ENCODE measurements around the gene KIAA0319L.

KIAA0319L gene

DNA sequence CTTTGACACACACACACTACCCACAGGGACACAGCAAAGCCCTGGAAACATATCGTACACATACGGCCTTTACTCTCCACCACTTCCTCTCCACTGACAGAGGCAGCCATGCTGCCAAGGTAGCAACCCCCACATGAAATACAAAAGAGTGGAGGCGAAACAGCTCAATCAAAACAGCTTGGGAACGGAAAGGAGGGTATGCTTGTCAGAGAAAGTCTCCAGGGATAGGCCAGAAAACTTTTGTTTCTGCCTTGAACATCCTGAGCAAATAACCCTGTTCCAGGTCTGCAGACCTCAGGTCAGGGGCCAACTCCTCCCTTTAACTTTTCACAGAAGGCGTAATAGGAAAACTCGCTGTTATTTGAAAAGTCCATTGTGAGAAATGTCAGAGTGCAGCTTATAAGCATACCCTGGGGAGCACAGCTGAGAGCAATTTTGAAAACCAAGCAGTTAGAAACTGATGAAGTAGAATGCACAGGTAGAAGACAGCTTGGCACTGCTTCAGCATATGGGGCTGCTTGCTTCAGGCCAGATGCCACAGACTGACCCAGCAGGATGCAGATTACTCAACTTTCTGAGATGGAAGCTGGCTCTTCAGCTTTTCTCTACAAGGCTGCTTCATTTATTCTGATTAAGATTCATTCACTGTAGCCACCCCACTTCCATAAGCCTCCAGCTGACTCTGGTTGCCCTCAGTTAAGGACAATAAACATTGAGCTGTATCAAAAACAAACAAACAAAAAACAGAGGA, 18.0 kb downstream of the KIAA0319L start:
- DNase-seq (ENCODE audit: low read depth in 3 of 3, low spot score in 1 of 3): no peak

DNA sequence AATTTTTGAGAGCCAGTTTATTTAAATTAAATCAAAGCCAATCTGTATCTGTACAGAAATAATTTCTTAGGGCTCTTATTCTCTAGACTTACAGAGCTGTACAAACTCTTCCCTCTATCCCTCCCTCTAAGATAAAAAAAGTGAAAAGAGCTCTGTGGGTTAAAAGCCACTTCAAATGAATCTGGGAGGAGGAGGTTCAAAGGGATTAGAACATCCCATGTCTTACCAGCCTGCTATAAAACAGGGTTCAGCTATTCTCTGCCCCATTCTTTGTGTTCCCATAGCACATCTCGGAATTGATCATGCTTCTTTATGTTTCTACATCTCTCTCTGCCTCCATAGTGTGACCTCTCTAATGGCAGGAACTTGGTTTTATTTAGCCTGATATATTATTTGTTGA, 19.4 kb downstream of the KIAA0319L start:
- no peak for DNase-seq (ENCODE audit: low read depth in 3 of 3, low spot score in 1 of 3)

DNA sequence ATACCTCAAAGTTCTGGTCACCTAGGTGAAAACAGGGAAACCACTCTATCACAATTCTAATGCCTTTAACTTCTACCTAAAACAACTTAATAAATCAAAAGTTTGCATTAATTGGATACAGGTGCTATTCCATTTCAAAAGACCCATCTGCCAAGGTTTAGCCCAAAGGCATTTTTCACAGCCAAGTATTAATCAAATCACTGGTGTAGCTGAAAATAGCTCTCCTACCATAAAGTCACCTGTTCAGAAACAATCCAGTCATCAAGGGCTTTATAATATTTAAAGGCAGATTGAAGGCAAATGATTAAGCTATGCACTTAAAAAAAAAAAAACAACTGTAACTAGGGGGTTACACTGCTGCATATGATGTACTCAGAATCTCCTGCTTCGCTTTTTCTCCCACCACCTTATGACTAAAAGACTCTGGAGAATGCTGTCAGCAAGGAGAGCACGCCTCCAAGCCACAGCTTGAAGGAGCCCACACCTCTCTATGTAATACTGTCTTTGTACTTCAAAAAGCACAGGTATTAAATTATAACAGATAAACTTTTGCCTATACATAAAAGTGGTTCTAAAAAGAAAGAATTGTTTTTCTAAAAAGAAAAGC, 20.5 kb downstream of the KIAA0319L start:
- DNase-seq (ENCODE audit: low read depth in 3 of 3, low spot score in 1 of 3): no peak

DNA sequence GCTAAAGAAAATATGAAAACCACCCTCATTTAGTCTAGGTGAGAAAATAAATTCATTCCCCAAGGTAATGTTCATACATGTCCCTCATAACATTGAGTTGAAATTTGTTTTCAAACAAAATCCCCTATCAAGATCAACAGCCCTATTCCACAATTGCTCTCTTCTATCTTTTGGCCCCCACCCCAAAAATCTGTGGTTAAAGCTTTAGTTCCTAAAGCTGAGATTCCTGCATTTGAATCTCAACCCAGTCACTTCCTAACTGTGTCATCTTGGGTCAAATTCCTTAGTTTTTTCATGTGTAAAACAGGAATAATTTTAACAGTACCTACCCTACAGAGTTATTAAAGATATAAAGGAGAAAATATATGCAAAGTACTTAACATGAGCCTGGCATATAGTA, 22.0 kb downstream of the KIAA0319L start:
- DNase-seq (ENCODE audit: low read depth in 3 of 3, low spot score in 1 of 3): no peak

DNA sequence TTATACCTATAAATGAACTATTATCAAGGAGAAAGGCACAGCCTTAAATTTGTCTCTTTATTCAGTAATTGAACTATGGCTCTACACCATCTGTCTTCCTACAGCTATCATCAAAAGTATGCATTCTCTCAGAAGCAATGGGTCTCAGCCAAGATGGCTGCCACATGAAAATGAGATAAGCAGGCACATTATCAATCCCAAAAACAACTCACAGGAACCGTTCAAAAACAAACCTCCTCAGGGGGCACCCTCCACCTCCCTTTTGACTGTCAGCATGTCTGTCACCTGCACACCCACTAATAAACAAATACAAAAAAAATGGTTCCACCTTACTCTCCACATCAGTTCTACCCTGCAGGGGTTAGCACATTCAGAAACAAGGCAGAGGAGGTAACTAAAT, 23.6 kb downstream of the KIAA0319L start:
- DNase-seq (ENCODE audit: low read depth in 3 of 3, low spot score in 1 of 3): no peak

DNA sequence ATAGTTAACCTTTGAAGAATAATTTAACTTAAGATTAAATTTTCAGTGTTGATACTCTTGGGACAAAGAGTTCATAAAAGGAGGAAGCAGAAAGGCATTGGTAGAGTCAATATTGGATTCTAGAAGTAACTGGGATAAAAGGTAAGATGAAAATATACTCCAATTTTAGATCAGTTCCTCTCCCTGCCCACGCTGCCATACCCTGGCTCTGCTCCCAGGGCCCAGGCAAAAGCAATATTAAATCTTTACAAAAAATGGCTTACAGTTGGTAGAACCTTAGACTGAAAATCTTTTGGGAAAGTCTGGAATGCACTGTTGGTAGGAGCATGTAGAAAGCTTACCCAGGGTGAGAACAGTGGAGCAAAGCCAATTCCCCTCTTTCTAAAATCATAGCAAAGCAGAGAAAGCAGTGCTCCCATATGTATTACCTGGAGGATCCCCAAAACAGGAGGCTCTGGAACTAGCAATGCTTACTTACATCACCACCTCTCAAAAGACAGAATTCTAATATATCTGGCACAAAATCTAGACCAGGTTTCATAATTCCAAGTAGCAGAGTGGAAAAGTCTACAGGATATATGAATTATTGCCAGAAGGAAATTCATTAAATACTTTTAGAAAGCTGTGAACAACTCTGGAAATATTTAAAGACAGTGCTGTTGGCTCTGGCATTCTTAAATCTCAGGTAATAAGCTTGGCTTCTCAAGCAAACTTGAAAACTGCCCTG, 24.5 kb downstream of the KIAA0319L start:
- DNase-seq (ENCODE audit: low read depth in 3 of 3, low spot score in 1 of 3): no peak

DNA sequence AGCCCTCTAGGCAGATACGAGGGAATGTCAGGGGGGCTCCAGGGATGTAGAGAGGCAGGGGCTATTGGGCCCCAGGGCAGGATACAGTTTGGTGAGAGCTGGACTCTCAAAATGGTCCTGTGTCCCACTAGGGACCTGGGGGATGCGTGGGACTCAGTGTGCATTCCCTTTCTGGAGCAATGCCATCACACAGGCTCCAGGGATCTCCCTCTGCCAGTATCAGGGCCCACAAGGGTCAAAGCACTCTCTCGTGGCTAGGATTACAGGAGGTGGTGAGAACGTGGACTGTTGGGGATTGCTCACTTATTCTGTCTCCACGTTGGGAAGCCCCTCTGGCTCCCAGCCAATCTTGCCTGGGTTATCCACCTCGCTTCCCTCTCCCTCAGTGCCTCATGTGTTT, 25.8 kb downstream of the KIAA0319L start:
- no peak for DNase-seq (ENCODE audit: low read depth in 3 of 3, low spot score in 1 of 3)

DNA sequence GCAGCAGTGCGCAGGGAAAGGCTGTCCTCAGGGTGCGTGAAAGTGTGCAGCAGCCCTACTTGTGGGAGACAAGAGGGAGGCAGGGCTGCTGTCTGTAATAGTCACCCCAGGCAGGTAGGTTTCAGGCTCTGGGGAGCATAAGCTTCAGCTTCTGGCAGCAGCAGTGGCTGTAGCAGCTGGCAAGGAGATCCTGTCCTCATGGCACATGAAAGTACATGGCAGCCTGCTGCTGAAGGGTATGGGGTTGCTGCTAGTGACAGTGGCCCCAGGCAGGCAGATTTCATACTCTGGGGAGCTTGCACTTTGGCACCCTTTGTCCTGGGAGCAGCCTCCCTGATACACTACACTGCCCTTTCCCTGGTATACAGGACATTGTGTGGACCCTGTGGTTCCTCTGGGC, 26.3 kb downstream of the KIAA0319L start:
- no peak for DNase-seq (ENCODE audit: low read depth in 3 of 3, low spot score in 1 of 3)

DNA sequence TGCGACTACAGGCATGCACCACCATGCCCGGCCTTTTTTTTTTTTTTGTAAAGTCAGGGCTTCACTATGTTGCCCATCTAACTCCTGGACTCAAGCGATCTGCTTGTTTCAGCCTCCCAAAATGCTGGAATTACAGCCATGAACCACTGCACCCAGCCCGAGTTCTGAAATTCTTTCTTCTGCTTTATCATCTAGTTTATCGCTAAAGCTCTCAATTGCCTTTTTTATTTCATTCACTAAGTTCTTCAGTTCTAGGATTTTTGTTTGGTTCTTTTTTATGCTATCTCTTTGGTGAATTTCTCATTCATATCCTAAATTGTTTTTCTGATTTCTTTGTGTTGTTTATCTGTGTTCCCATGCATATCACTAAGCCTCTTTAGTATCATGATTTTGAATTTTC, 27.0 kb downstream of the KIAA0319L start:
- no peak for DNase-seq (ENCODE audit: low read depth in 3 of 3, low spot score in 1 of 3)

DNA sequence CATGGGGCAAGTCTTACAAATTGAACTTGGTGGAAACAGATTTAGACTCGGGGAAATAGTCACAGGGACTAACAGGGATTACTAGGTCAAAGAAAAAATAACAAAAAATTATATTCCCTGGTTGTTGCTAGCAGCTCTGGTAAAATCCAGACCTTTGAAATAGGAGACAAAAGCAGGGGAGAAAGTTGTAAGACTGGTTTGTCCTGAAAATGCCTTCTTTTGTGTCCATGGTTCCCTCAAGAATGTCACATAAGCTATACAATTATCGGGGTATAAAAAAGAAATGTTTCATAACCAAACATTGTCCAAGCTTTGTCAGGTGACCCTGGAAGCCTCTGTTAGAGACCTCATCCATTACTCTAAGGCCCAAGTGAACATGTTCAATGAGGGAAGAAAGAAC, 33.1 kb downstream of the KIAA0319L start:
- DNase-seq (ENCODE audit: low read depth in 3 of 3, low spot score in 1 of 3): no peak

DNA sequence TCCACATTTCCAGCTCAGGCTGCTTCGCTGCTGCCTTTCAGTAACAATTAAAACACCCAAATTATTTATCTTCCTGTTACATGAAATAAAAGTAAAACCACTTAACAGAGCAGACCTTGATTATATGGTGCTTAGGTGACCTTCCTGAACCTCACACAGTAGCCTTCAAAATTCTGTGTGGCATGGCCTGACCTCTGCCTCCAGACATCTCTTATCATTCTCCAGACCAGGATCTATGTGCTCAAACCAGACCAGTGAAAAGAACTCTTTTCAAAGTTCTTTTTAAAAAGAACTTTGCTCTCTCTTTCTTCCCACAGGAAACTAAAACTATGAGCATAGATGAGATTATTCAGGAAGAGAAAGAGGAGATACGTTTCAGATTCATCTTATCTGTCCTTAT, 37.8 kb downstream of the KIAA0319L start:
- no peak for DNase-seq (ENCODE audit: low read depth in 3 of 3, low spot score in 1 of 3)

DNA sequence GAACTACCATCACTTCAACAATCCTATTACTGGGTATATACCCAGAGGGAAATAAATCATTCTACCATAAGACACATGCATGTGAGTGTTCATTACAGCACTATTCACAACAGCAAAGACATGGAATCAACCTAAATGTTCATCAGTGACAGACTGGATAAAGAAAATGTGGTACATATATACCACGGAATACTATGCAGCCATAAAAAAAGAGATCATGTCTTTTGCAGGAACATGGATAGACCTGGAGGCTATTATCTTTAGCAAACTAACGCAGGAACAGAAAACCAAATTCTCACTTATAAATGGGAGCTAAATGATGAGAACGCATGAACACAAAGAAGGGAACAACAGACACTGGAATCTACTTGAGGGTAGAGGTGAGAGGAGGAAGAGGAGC, 39.0 kb downstream of the KIAA0319L start:
- no peak for DNase-seq (ENCODE audit: low read depth in 3 of 3, low spot score in 1 of 3)

DNA sequence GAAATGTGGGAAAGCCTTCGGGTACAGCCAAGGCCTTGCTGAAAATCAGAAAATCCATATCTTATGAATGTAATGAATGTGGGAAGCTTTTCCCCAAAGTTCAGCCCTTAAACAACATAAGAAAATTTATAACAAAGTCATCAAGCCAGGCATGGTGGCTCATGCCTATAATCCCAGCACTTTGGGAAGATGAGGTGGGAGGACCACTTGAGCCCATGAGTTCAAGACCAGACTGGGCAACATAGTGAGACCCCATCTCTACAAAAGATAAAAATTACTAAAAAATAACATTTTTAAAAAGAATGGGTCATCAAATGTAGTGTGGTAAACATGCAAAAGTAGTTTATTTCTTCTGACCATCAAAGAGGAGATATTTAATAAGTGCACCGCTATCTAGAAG, 45.9 kb downstream of the KIAA0319L start:
- DNase-seq (ENCODE audit: low read depth in 3 of 3, low spot score in 1 of 3): no peak

DNA sequence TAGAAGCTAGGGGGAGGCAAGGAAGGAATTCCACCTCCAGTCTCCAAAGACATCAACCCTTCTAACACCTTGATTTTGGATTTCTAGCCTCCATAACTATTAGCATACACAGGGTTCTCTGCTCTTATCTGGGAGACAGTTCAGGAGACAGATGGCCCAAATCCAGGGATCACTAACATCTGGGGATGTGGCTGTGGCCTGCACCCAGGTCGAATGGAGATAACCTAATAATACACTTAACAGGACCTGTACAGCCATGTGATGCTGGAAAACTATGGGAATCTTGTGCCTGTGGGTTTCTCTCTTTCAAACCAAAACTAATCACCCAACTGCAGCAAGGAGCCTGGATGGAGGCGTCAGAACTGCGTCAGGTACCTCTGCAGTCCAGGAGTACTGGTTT, 47.6 kb downstream of the KIAA0319L start:
- no peak for DNase-seq (ENCODE audit: low read depth in 3 of 3, low spot score in 1 of 3)

DNA sequence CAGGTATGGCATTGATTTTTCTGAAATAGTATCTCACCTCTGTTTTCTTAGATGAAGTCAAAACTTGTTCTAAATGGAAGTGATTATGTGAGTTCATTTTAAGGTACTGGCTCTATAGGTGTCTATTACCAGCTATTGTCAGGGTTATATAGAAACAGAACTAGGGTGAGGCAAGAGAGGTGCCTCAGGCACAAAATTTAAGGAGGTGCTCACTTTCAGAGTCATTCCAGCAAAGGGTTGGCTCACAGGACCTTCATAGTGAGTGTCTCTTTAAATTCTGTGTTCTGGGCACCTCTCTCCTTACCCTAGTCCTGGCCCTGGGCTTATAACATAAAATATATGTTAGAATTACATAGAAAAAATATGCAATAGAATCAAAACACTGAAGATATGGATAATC, 49.3 kb downstream of the KIAA0319L start:
- DNase-seq (ENCODE audit: low read depth in 3 of 3, low spot score in 1 of 3): no peak

DNA sequence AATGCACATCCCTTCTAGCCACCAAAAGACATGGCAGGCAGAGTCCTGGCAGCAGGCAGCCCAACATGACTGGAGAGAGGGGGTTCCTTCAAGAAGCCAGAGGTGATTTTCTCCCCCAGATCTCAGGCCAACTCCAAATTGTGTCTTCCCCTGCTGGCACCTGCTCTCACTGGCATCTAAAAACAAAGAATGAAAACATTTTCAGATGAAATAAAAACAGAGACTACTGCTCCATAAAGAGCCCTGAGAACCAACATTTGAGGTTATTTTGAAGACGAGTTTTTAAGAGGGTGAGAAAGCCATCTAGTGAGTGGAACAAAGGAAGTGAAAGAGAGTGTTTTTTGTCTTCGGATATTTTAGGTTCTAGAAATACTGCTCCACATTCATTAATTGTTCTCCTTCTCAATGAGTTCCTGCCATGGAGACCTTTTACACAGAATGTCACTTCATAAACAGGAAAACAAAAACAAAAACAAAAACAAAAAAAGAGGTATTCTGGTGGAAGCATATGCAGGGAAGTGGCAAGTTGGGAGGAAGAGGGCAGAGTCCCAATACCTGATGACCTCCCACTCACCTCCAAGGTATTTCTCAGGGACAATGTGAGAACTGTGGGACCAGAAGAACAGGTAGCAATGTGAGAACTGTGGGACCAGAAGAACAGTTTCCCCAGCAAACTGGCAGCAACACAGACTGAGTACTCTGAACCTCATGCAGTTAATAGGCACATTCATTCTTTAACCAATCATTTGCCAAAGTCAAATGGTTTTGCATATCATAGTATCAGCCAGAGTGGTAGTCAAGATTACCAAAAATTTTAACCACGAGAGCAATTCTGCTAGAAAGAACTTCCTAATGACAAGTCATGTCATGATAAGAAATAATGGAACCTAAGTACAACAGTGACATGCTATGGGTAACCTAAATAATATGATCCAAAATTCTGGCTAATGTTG, 50.0 kb downstream of the KIAA0319L start:
- DNase-seq (ENCODE audit: low read depth in 3 of 3, low spot score in 1 of 3): no peak

DNA sequence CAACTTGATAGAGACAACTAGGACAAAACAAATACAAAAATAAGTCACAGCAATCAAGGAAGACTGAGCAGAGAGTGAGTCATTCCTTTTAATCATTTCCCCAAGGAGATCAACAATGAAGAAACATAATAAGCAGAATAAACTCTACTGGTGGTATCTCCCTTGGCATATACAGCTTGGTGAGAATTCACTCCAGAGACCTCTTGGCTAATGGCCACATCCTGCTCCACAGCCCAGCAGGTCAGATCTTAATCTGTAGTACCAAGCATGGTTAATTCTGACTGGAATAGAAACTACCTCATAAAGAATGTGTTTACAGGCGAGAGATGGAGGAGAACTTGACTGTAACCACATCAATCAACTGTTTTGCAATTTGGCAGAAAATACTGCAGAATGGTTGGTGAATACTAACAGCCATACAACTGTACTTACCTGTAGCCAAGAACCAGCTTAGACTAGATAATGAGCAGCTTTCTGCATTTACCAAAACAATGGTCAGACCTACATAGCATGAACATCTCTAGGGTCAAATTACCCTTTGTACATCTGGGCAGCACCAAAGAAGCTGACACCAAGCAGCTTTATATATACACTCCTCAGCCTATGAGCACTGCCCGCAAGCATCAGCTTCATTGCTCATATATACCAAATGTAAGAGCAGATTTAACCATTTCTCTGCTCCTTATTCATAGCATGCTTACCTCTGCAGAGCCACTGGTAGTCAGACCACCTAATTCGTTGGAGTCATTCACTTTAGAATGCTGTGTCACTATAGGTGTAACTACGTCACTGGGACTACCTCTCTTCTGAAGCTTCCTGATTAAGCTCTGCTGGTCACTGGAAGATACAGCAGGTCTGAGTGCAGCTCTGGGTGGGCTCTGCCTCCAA, 51.0 kb downstream of the KIAA0319L start:
- DNase-seq (ENCODE audit: low read depth in 3 of 3, low spot score in 1 of 3): no peak

DNA sequence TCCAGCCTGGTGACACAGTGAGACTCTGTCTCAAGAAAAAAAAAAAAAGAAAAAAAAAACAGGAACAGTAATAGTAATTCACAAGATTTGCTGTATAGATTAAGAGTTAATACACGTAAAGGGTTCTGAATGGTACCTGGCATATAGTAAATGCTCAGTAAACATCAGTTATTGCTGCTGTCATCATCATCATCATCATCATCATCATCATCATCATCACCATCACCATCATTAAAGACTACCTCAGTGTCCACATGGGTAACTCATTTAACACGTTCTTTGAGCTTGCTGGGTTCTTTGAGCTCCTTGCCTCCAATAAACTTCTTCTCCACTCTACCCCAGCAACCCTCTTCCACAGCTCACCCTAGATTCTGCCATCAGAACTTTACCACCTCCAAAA, 55.0 kb downstream of the KIAA0319L start:
- no peak for DNase-seq (ENCODE audit: low read depth in 3 of 3, low spot score in 1 of 3)

DNA sequence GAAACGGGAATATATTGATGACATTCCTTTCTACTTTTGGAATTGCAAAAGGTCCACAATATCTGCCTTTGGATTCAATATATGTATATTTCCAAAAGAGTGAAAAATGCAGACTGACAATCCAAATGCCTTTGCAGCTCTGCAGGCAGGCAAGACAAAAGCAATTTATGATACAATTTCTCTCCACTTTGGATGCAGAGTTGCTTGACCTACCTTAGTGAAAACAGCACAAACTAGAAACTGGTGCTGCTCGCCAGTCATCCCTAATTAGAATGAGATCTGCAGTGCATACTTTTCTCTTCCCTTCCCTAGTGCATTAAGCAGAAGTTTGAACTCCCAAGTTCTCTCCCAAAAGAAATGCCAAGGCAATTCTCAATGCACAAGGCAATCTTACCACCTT, 56.8 kb downstream of the KIAA0319L start:
- no peak for DNase-seq (ENCODE audit: low read depth in 3 of 3, low spot score in 1 of 3)

DNA sequence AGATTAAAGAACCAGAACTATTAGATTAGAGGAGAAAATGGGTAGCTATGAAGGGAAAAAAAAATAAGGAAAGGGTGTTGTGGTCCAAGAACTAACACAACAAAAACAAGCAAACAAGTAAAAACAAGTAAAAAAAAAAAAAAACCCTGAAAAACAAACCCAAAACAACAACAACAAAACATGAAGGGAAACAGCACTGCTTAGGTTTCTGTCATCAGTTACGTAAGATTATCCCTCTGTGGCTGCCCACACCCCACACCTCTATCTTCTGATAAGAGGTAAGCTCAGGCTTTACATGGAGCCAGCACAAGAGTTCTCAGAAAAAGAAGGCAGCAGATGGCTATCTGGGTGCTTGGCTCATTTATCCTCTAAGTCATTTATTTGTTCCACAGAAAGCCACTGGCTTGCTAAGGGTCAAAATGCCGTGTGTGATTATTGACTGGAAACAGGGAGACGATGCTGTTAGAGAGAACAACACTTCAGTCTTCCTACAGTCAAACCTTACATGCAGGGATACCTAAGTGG, 57.5 kb downstream of the KIAA0319L start:
- DNase-seq (ENCODE audit: low read depth in 3 of 3, low spot score in 1 of 3): no peak
